Neutrophil (primary cell): ENCODE measurements around the gene HAND2.

Experiments used
- H3K27ac ChIP-seq: fragments of 200-600 bp; sonication (generic); 2 replicates; pipeline ENCODE4 v1.5.1; 2016; ENCODE audit warnings: mild to moderate bottlenecking, moderate library complexity
- H3K27me3 ChIP-seq: fragments of 200-600 bp; sonication (generic); 2 replicates; pipeline ENCODE4 v1.6.0; 2016; ENCODE audit warnings: mild to moderate bottlenecking
- H3K36me3 ChIP-seq: fragments of 200-600 bp; sonication (generic); 2 replicates; pipeline ENCODE4 v1.5.1; 2017
- H3K4me1 ChIP-seq, 2 experiments: fragments of 200-600 bp in 1 of 2; sonication (generic) in 1 of 2; 1 replicate in 1 of 2; 2 replicates in 1 of 2; pipeline versions ENCODE4 v1.5.1 to v1.6.1; 2013 to 2016; ENCODE audit warnings: low read depth in 1 of 2, low read length in 1 of 2, mild to moderate bottlenecking in 1 of 2, moderate library complexity in 1 of 2; ENCODE audit not compliant: control insufficient read depth in 1 of 2, insufficient read depth in 1 of 2
- H3K4me3 ChIP-seq, 2 experiments: fragments of 200-600 bp in 1 of 2; sonication (generic) in 1 of 2; 1 replicate in 1 of 2; 2 replicates in 1 of 2; pipeline ENCODE4 v1.5.1; 2013 to 2016; ENCODE audit warnings: low read depth in 1 of 2, low read length in 1 of 2, mild to moderate bottlenecking in 1 of 2, moderate library complexity in 1 of 2
- H3K9me3 ChIP-seq: fragments of 200-600 bp; sonication (generic); 2 replicates; pipeline ENCODE4 v1.5.1; 2016
- CTCF ChIP-seq: fragments of 200-600 bp; sonication (generic); IDR thresholded peaks from 2 replicates; pipeline ENCODE4 v1.5.1; 2016; ENCODE audit warnings: antibody characterized with exemption

HAND2 gene

DNA sequence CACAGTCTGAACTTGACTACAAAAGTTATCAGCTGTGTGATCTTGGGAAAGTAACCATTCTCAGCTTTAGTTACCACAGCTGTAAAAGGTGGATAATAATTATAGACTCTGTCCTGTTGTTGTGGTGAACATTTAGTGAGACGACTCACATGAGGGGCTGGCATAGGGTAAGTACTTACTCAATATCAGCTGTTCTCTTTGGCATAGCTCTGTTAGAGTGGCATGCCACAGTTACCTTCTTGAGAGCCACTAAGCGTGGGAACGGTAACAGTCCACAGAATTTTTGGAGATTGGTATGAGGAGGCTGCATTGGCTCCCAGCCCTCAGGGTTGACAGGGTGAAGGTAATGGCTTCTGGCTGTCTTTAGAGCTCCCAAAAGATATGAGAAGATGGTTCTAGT lies 13.2 kb upstream of the HAND2 start:
- Histone ChIP-seq H3K36me3 (no peaks in the 10 kb centered on the region), H3K27me3 (peaks cover 100% of the 10 kb centered on the region), H3K27ac (no peak overlapping the region), H3K4me1 (peaks cover 4 to 9% of the 10 kb centered on the region in 2 experiments), H3K9me3 (no peaks in the 10 kb centered on the region), H3K4me3 (no peak overlapping the region)
- no peak for TF ChIP-seq CTCF

- Histone ChIP-seq H3K27me3 (peaks cover 100% of the 10 kb centered on the region), H3K36me3 (no peaks in the 10 kb centered on the region), H3K4me1 (peaks cover 11 to 18% of the 10 kb centered on the region in 2 experiments), H3K27ac (no peak overlapping the region), H3K4me3 (no peak overlapping the region), H3K9me3 (no peaks in the 10 kb centered on the region)
- no peak for TF ChIP-seq CTCF
Measured at GRCh38 chr4:173539986-173540385, 10.0 kb upstream of the HAND2 start.

- Histone ChIP-seq H3K27ac (no peak overlapping the region), H3K4me1 (peaks cover 11 to 18% of the 10 kb centered on the region in 2 experiments), H3K9me3 (no peaks in the 10 kb centered on the region), H3K36me3 (no peaks in the 10 kb centered on the region), H3K27me3 (peaks cover 100% of the 10 kb centered on the region), H3K4me3 (peak overlapping the region; percentile 38 to 65)
- TF ChIP-seq CTCF, result no peak
Measured at GRCh38 chr4:173538909-173539445, 8.9 kb upstream of the HAND2 start.

DNA sequence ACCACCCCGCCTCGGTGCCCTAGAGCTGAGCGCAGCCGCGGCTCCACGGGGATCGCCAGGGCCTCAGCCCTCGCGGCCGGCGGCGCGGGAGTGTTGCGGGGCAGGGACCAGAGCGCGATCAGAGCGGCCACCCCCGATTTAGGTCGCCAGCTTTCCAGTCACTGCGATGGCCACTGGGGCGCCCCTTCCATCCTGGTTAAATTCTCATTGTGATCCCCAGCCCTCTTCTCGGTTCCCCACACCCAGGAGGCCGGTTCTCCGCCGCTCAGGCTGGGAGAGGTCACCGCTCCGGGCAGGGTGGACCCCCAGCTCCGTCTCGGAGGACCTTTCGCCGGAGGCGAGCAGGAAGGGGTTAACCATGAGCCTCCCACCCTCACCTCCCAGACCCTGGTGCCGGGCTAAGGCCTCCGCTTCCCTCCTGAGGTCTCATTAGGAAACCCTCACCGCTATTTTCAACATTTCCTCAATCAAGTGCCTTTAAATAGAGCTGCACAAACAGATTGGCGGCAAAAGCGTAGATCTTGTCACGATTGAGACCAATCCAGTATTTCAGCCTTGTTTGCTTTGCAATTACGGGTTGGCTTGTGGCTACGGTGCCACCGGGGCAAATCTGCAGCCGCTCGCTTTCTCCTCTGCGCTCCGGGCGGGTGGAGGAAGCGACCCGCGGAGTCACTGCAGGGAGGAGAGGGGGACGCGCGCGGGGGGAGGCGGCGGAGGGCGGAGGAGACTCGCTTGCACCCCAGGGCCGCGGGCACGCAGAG lies 8.3 kb upstream of the HAND2 start:
- no peaks in the 10 kb centered on the region for H3K36me3 ChIP-seq
- no peak for TF ChIP-seq CTCF
- peaks cover 11 to 18% of the 10 kb centered on the region in 2 experiments for H3K4me1 ChIP-seq
- H3K27ac ChIP-seq, result no peak overlapping the region
- H3K4me3 ChIP-seq, result peak overlapping the region; percentile 38 to 65
- peaks cover 100% of the 10 kb centered on the region for H3K27me3 ChIP-seq
- no peaks in the 10 kb centered on the region for H3K9me3 ChIP-seq

GRCh38 chr4:173537613-173538147 lies 7.7 kb upstream of the HAND2 start:
- no peak for TF ChIP-seq CTCF
- peaks cover 11 to 18% of the 10 kb centered on the region in 2 experiments for H3K4me1 ChIP-seq
- no peaks in the 10 kb centered on the region for H3K9me3 ChIP-seq
- H3K4me3 ChIP-seq, result peak overlapping the region; percentile 38 to 65
- no peak overlapping the region for H3K27ac ChIP-seq
- no peaks in the 10 kb centered on the region for H3K36me3 ChIP-seq
- H3K27me3 ChIP-seq, result peaks cover 100% of the 10 kb centered on the region
